Liver (tissue), 3 donors: Measurements from ENCODE around the gene UBE2E2.

Experiments
- GABPA ChIP-seq, 2 donors: IDR thresholded peaks in 1 of 2; conservative IDR thresholded peaks in 1 of 2; 2 replicates each; pipeline ENCODE4 v1.6.1; 2016; ENCODE audit warnings: antibody characterized with exemption in 2 of 2, mild to moderate bottlenecking in 1 of 2, moderate library complexity in 1 of 2
- TF ChIP-seq, protein P1 (sequence below): fragments of 150-350 bp; IDR thresholded peaks from 2 replicates; pipeline ENCODE4 v1.5.1; 2017; ENCODE audit warnings: improper control_type of control experiment, low read depth, low read length; ENCODE audit not compliant: missing input control
- donor health status: healthy.
- donor health status: healthy.

DNA sequence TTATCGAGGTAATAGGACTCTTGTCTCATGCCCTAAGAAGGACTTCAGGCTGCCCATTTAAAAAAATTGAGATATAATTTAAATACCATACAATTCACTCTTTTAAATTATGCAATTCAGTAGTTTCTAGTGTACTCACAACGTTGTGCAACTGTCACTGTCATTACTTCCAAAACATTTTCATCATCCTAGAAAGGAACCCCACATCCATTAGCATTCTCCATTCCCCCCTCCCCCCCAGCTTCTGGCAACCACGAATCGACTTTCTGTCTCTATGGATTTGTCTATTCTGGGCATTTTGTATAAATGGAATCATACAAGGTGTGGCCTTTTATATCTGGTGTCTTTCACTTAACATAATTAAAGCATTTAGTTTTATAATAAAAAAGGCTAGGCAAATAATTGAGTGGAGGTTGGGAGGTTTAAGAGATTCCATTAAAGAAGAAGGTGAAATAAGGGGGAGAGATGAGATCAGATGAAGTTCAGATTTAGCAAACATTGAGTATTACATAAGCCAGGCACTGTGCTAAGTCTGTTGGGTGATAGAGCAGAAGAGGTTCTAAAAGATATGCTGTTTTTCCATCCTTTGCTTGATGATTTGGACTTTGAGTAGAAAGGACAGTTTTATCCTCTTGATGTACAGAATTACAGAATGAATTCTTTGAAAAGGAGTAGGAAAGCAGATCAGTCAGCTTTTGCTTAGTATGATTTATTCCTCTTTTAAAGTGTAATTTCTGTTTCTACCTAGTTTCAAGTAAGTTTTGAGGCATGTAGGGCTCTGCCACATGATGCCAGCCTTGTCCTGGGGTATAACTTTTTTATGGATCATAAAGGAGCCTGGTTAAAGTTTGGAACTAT, 36.3 kb downstream of the UBE2E2 start:
- TF ChIP-seq GABPA (IDR thresholded peaks at IDR 0.05 in 1 of 2, conservative IDR thresholded peaks at IDR 0.05 in 1 of 2), result no peak
- TF ChIP-seq, protein P1, sequence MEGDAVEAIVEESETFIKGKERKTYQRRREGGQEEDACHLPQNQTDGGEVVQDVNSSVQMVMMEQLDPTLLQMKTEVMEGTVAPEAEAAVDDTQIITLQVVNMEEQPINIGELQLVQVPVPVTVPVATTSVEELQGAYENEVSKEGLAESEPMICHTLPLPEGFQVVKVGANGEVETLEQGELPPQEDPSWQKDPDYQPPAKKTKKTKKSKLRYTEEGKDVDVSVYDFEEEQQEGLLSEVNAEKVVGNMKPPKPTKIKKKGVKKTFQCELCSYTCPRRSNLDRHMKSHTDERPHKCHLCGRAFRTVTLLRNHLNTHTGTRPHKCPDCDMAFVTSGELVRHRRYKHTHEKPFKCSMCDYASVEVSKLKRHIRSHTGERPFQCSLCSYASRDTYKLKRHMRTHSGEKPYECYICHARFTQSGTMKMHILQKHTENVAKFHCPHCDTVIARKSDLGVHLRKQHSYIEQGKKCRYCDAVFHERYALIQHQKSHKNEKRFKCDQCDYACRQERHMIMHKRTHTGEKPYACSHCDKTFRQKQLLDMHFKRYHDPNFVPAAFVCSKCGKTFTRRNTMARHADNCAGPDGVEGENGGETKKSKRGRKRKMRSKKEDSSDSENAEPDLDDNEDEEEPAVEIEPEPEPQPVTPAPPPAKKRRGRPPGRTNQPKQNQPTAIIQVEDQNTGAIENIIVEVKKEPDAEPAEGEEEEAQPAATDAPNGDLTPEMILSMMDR, result no peak
